Measurements from ENCODE around the gene CTNNBIP1.
"Not testable (repeated sequence)": the region's sequence is repeated elsewhere in the genome, so short reads cannot be mapped to it uniquely, and the experiment has no call there.

Gene CTNNBIP1

DNA sequence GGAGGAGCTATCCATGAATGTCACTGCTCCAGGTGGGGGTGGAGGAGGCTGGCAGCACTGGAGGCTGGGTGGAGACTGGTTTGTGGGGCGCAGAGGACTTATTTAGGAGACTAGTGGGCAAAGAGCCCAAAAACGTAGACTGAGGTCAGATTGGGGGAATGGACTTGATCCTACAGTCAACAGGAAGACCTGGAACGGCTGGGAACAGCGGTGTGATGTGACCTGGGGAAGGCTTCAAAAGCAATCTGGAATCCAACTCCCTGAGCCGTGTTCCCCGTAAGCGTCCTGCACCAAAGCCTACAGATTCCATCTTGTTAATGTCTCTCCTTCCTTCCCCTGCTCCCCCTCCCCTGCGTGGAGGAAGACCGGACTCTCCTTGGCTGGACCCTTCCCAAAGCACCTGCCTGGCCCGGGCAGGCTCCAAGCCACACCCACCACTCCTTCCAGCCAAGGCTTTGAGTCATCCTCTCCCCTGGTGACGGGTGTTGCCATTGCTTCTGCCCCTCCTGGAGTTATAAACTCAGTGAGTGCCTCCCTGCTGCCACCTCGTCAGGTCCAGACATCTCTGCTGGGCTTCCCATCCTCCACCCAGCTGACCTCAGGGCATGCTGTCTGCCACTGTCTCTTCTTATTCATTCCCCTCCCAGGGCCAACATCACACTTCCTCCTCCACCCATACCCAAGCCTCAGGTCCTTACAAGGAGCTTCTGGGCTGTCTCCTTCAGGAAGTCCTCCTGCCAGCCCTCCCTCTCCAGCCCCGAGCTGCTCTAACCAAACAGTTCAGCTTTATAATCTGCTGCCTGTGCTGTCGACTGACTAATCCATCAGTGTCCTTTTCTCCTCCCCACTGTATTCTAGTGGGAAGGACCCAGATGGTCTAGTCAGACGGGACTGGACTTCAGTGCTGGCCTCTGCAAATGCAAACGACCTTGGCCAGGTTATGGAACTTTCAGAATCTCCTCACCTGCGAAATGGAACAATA is 84.7 kb downstream of the CTNNBIP1 start:
- DNase-seq, result peak; percentile 77

DNA sequence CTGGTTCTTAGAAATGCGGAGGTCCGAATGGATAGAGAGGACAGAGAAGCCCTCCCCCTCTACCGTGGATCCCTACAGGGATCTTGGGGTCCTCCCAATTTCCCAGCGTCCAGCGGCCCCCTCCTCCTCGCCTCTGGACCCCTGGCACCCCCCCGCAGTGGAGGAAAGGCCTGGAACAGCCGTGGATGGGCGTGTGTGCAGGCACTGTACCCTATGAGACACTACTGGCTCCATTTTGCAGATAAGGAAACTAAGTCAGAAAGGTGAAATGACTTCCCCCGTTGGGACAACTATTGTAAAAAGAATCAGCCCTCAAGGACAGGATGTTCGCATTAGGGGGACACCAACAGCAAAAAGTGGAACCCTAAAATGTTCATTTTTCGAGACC is 85.4 kb downstream of the CTNNBIP1 start:
- DNase-seq, result no peak

DNA sequence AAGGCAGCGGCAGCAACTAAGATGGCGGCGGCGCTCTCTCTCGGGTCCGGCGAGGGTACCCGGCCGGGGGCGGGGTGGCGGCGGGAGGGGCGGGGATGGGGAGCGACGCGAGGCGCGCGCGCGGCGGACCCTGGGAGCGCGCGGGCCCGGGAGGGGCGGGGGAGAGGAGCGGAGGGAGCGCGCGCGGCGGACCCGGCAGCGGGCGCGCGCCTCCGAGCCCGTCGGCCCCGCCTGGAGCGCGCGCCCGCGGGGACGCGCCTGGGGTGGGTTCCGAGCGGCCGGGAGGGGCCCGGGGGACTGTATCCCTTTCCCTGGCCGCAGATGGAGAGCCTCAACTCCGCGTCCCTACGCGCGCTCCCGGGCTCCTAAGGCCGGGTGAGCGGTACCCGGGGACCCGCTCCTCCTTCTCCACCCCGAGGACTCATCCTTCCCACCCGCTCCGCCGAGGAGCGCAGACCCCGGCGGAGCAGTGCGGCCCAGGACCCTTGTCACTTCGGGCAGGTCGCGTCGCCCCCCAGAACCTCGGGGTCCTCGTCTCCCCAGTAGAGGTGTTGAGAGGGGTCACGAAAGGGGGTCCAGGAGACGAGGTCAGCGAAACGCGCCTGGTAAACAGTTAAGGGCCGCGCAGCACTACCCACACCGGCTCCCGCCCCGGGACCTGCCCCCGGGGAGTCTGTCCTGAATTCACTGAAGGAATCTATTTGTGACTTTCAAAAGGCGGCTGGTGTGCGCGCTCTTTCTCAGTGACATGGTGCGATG is 85.9 kb downstream of the CTNNBIP1 start, which contains the start of gene CLSTN1:
Gene CLSTN1, minus strand, starts transcription at position 23 of the 759 bp plus-strand sequence. CDS start 232 bp downstream, outside the sequence.
- DNase-seq, result peak; percentile 96

DNA sequence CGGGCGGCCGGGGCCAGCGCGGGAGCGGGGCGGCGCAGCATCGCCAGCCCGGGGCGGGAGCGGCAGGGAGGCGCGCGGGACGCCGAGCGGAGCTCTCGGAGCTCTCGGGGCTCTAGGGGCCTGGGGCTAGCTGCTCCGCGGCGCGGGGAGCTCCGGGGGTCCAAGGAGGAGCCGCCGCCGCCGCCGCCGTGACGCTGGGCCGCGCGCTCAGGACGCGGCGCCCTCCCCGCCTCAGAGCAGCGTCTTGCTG is 86.5 kb downstream of the CTNNBIP1 start:
- no peak for DNase-seq

DNA sequence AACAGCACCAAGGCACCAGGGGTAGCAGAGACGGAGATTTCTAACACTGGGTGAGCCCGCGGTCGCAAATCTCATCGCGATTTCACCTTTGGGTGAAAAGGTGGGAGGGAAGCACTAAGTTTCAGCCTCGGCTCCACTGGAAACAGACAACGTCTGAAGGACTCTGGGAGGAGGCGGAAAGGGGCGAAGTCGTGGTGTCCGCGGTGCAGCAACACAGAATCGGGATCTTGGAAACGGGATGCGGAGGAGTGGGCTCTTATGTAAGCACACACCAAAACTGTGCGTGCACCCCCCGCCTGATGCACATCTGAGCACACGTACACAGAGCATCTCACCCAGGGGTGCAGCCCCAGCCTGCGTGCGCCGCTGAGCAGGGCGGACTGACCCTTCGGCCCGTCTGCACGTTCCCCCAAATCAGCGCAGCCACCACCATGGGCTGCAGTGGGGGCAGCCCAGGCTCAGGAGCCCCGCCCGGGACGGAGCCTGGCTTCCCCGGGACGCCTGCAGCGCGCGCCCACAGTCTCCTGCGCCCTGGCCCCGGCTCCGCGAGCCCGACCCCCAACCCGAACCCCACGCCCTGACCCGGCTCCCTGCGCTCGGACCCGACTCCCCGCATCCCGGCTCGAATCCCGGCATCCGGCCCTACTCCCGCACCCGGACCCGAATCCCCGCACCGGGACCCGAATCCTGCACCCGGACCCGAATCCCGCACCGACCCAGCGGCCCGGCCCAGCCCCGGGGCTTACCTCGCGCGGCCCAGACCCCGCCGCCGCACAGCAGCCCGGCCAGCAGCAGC is 87.0 kb downstream of the CTNNBIP1 start:
- no peak for DNase-seq

DNA sequence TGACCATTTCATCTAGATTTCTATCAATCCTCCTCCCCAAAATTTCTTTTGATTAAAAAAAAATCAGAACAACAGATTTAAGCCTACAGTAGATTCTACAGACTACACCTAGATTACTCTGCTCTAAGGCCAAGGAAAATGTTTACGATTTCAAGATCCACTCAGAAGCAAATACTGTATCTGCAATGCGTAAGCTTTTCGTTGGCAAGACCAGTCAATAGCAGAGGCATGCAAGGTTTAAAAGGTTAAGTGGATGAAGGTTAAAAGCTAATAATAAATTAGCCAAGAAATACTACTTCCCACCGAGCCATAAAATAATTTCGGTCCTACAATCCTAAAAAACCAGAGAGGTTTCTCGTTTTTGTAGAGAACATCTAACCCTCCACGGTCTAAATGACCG is 87.6 kb downstream of the CTNNBIP1 start:
- no peak for DNase-seq

DNA sequence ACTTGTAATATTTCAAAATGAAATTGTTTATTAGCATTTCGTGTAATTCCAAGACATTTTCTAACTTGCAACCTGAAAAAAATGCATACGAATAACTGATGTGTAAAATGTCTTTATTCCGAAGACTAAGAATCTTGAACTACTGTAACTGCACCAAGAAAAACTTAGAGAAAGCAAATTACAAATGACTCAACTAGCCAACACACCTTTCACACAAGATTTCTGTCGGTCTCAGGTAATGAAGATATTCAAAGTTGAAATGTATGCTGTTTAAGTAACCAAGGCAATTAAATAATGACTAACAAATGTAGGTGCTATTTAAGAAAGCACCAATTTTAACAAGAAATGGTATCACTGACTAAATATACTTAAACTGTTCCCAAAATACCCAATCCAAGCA is 88.4 kb downstream of the CTNNBIP1 start:
- no peak for DNase-seq

DNA sequence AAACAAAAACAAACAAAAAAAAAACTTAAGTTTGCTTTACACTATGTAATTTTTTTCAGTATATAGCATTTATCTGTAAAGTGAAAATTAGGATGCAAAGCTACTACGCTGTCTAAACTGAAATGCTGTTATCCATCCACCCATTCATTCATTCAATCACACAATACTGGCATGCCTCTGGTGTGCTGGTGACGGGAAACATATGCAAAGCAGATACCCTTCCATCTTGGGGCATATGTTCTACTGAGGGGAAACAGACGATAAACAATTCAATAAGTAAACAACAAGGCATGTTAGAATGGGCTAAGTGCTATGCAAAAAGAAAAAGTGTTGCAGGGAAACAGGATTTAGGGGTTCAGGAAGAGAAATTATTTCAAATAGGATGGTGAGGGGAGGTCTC is 89.5 kb downstream of the CTNNBIP1 start:
- no peak for DNase-seq

DNA sequence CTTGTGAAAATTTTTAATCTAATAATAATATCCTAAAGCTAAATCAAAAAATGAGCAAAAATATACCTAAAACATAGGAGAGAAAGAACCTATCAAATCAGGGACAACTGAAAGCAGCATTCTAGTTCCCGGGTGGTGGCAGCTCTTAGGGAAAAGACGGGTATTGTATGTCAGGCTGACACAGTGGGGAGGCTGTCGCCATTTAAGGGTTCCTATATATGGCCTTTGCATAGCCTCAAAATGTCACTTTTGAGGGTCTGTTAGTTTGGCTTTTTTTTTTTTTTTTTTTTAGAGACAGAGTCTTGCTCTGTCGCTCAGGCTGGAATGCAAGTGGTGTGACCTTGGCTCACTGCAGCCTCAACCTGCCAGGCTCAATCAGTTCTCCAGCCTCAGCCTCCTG is 92.3 kb downstream of the CTNNBIP1 start:
- DNase-seq, result no peak

DNA sequence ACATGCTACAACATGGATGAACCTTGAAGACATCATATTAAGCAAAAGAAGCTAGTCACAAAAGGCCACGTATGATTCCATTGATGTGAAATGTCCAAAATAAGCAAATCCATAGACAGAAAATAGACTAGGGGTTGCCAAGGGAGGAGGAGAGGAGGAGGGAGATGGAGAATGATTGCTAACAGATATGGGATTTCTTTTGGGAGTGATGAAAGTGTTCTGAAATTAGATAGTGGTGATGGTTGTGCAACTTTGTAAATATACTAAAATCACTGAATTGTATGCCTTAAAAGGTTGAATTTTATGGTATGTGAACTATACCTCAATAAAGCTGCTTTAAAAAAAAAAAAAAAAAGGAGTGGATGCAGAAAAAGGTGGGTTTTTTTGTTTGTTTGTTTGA is 93.9 kb downstream of the CTNNBIP1 start:
- DNase-seq, result no peak

DNA sequence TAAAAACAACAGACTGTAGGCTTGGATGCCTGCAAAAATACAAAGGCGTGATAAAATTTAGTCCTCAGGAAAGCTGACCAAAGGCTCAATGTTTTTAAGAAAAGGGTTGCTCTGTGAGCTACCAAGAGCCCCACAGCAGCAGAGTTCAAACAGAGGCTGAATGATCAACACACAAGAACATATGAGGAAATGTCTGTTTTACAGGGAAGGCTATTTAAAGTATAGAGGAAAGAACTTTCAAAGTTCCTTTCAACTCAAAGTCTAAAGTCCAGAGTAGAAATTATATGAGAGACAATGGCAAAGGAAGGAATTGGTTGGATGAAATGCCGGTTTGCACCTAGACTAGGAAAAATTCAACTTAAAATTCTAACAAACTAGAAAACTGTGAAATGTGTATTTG is 94.9 kb downstream of the CTNNBIP1 start:
- no peak for DNase-seq

DNA sequence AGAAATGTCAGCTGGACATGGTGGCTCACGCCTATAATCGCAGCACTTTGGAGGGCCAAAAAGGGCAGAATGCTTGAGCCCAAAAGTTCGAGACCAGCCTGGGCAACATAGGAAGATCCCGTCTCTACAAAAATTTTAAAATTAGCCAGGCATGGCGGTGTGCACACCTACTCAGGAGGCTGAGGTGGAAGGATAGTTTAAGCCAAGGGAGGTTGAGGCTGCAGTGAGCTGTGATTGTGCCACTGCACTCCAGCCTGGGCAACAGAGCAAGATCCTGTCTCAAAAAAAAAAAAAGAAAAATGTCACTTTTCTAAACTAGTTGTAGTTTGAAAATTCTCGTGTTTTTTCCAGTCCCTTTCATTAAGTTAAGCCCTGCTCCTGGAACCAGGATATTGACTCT is 95.5 kb downstream of the CTNNBIP1 start:
- no peak for DNase-seq

DNA sequence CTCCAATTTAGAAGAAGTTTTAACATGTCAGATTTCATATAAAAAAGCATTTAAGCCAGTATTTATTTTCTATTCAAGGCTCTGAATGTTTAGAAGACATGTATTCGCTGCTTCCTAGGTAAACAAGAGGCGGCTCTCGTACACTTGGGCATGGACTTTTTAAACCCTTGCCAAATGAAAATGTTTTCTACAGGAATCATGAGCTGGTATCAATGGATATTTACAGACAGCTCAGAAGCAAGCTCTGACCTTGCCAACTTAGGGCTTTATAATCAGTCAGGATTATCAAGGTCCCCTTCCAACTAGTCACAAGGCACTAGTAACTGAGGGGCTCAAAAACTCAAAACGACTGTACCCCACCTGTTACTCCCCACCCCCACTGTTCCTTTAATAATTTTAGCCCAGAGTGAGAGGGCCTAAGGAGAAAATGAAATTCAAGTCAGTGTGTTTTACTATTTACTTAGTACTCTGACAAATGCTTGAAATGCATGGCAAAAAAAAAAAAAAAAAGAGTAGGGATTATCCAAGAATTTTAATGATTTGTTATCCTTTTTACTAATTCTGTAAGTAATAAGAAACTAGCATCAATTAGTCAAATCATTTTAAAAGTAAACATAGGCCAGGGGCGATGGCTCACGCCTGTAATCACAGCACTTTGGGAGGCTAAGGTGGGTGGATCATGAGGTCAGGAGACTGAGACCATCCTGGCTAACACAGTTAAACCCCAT is 98.7 kb downstream of the CTNNBIP1 start:
- no peak for DNase-seq

DNA sequence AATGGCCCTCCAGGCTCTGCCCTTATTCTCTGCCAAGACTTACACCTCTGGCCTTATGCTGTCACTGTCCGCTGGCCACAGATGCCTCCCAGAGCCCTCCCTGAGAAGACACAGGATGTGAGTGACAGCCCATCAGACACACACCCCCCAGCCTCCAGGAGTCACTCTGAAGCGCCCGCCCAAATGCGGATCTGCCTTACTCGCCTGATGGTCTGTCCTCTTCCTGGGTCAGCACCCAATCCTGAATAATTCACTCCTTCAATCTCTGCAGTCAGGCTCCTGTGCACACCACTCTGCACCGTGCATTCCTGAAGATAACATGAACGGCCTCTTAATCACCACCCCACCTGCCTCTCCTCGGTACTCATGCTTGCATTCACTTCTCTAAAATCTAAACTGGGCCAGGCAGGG is 101.0 kb downstream of the CTNNBIP1 start:
- no peak for DNase-seq

DNA sequence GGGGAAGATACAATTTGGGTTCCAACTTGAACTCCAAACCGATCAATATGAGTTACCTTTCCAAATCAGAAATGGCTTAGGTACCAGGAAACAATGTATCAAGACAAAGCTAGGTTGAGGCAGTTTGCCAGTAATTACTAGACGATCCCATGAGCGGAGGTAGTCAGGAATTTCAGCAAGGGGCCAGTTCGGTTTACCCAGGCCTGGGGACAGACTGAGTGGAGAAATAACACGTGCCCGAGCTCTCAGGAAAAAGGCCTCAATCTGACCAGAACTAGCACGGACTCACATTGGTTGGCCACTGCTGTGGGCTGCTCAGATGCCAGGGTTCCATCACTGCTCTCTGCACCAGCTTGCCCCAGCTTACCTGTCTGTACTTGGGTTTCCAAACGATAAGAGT is 101.6 kb downstream of the CTNNBIP1 start:
- DNase-seq, result no peak

DNA sequence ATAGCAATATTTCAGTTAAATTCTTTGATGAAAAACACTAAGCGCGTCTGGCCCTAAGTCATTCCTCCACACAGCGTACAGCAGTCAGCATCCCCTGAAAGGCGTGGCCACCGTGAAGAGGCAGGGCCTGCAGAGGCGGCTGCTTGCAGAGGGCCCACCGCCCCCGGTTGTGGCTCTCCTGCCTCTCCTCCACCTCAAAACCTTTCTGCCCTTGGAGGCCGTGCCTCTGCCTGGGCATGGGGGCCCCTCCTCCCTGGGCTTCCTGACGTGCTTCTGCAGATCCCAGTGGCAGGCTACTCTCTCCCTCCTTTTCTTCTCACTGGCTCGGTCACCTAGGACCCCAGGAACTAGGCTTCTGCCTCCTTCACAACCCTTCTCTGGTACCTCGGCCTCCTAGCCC is 102.5 kb downstream of the CTNNBIP1 start:
- DNase-seq, result no peak

DNA sequence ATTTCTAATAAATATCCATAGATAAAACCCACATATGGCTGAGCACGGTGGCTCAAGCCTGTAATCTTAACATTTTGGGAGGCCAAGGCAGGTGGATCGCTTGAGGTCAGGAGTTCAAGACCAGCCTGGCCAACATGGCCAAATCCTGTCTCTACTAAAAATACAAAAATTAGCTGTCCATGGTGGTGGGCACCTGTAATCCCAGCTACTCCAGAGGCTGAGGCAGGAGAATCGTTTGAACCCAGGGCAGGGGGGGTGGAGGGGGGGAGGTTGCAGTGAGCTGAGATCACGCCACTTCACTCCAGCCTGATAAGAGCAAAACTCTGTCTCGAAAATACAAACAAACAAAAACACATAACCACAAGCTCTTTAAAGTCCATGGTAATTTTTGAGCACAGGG is 104.1 kb downstream of the CTNNBIP1 start:
- DNase-seq, result not testable (repeated sequence)

DNA sequence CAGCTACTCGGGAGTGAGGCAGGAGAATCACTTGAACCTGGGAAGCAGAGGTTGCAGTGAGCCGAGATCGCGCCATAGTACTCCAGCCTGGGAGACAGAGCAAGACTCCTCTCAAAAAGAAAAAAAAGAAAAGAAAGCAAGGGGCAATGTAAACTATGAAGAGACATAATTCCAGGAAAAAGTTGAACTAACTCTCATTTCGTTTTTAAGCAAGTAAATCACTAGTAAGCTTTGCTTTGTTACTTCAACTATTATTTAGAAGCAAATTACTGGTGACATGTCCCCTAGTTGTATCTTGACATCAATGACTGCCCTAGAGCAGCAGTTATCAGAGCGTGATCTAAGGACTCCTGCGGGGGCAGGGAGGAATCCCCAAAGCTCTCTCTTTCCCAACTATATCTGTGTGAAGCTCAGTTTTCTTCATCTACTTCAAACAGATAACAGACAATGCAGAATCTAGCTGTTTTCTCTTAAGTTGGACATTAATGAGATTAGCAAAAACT is 105.0 kb downstream of the CTNNBIP1 start:
- DNase-seq, result no peak

DNA sequence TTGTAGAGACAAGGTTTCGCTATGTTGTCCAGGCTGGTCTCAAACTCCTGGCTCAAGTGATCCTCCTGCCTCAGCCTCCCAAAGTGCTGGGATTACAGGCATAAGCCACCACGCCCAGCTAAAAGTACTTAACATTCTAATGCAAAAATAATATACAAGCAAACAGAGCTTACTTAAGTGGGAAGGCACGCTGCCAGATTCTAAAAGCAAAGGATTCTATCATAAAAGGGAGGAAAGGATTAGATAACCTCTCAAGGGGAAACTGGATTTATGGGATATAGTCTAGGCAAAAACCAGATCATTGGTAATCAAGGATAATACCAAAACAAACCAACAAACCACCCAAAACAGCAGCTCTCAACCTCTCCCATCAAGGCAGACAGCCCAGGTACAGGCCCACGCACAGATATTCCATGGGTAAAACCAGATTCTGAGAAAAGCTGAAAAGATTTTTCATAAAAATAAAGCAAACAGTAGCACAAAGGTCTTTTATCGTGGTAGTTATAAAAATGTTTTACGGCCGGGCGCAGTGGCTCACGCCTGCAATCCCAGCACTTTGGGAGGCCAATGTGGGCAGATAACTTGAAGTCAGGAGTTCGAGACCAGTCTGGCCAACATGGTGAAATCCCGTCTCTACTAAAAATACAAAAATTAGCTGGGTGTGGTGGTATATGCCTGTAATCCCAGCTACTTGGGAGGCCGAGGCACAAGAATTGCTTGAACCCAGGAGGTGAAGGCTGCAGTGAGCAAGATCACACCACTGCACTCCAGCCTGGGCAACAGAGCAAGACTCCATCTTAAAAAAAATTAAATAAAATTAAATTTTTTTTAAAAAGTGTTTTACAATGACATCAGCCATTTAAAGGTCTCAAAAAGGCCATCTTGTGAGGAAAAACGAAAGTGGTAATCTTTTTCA is 106.8 kb downstream of the CTNNBIP1 start:
- DNase-seq, result not testable (repeated sequence)

DNA sequence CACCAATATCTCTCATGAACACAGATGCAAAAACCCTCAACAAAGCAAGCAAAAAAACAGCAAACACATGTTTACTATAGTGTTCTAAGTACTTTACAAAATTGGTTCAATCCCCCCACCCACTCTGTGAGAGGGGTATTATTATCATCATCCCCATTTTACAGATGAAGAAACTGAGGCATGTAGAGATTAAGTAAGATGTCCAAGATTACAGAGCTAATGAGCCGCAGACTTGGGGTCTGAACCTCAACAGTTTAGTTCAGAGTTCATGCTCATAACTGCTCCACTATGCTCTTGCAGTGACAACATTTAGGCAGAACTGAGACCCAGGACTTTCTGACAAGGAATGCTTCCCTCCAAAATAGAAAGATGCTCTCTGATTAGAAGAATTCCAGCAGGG is 108.2 kb downstream of the CTNNBIP1 start:
- no peak for DNase-seq
